Neural cell (in vitro differentiated cells): ENCODE results near the gene PTBP2.

ENCODE experiments used
- CTCF ChIP-seq: fragments of 450-650 bp; IDR thresholded peaks from 2 replicates; pipeline ENCODE4 v1.5.1; 2014; ENCODE audit warnings: antibody characterized with exemption, mild to moderate bottlenecking, moderate library complexity; ENCODE audit not compliant: poor library complexity, severe bottlenecking
- EP300 ChIP-seq: fragments of 450-650 bp; conservative IDR thresholded peaks from 2 replicates; pipeline ENCODE4 v1.6.1; 2014; ENCODE audit warnings: antibody characterized with exemption, mild to moderate bottlenecking, moderate library complexity; ENCODE audit not compliant: poor library complexity, severe bottlenecking
- EZH2 ChIP-seq: fragments of 200-600, 300-800 bp; shearing (Covaris generic), sonication (generic); IDR thresholded peaks from 2 replicates; pipeline ENCODE4 v1.6.1; 2014; ENCODE audit warnings: antibody characterized with exemption, low read length, borderline replicate concordance, mild to moderate bottlenecking; ENCODE audit not compliant: insufficient read depth, poor library complexity, severe bottlenecking
- POLR2AphosphoS5 ChIP-seq: IDR thresholded peaks from 2 replicates; pipeline ENCODE4 v1.6.1; 2012
- RAD21 ChIP-seq: fragments of 450-650 bp; conservative IDR thresholded peaks from 2 replicates; pipeline ENCODE4 v1.6.1; 2014; ENCODE audit warnings: antibody characterized with exemption, mild to moderate bottlenecking, moderate library complexity
- REST ChIP-seq: IDR thresholded peaks from 2 replicates; pipeline ENCODE4 v1.6.1; 2012; ENCODE audit warnings: borderline replicate concordance
- SMC3 ChIP-seq: fragments of 450-650 bp; conservative IDR thresholded peaks from 2 replicates; pipeline ENCODE4 v1.6.1; 2014; ENCODE audit warnings: antibody characterized with exemption, mild to moderate bottlenecking, moderate library complexity; ENCODE audit not compliant: poor library complexity
- TAF1 ChIP-seq: IDR thresholded peaks from 2 replicates; pipeline ENCODE4 v1.6.1; 2012; ENCODE audit warnings: low read depth

- no peak for TF ChIP-seq CTCF
- no peak for TF ChIP-seq EP300
- no peak for TF ChIP-seq EZH2
- TF ChIP-seq TAF1: no peak
- TF ChIP-seq RAD21: no peak
- TF ChIP-seq POLR2AphosphoS5: no peak
- TF ChIP-seq REST: no peak
- TF ChIP-seq SMC3: no peak
Observed at GRCh38 chr1:96714881-96715280, 6.7 kb upstream of the PTBP2 start.
